Stimulated activated CD4-positive, alpha-beta T cell treated with anti-CD3 and anti-CD28 coated beads, Interleukin-4, amount 100 ng/mL, for 4 hours (primary cell): ENCODE measurements around the gene TNNT1.
"Not testable (repeated sequence)": the region's sequence is repeated elsewhere in the genome, so short reads cannot be mapped to it uniquely, and the experiment has no call there.

Source experiments
- DNase-seq, 2 experiments: peaks; one replicate each; pipeline ENCODE4 v3.0.0-alpha.2; 2020

The TNNT1 gene

GRCh38 chr19:55136399-55137102 is 12.5 kb downstream of the TNNT1 start:
- no peak for DNase-seq

GRCh38 chr19:55134736-55135135 is 14.3 kb downstream of the TNNT1 start:
- no peak for DNase-seq

GRCh38 chr19:55133639-55134444 is 15.2 kb downstream of the TNNT1 start:
- no peak for DNase-seq

- DNase-seq: no peak
These were observed 16.4 kb downstream of the TNNT1 start for GRCh38 chr19:55132453-55133129.

GRCh38 chr19:55131421-55131820 is 17.6 kb downstream of the TNNT1 start:
- DNase-seq: no peak

GRCh38 chr19:55119053-55119452 is 30.0 kb downstream of the TNNT1 start:
- no peak for DNase-seq

- no peak for DNase-seq
These were observed 30.5 kb downstream of the TNNT1 start for GRCh38 chr19:55118401-55118991.

- DNase-seq: peak; percentile 97 to 98
These were observed 31.2 kb downstream of the TNNT1 start for GRCh38 chr19:55117663-55118391.

GRCh38 chr19:55116859-55117662 is 31.9 kb downstream of the TNNT1 start, which contains the start of gene PPP1R12C:
Gene PPP1R12C, minus strand, starts transcription at chr19:55117637. Its CDS starts 94 bp downstream, at chr19:55117543.
- peak in 1 of 2 experiments; percentile 11 for DNase-seq

- peak; percentile 45 to 50 for DNase-seq
These were observed 32.7 kb downstream of the TNNT1 start for GRCh38 chr19:55116232-55116858.

GRCh38 chr19:55115446-55116065 is 33.5 kb downstream of the TNNT1 start:
- DNase-seq: no peak

- no peak for DNase-seq
These were observed 34.4 kb downstream of the TNNT1 start for GRCh38 chr19:55114566-55115145.

- DNase-seq: no peak
These were observed 35.4 kb downstream of the TNNT1 start for GRCh38 chr19:55113570-55114039.

GRCh38 chr19:55112777-55113569 is 36.0 kb downstream of the TNNT1 start:
- DNase-seq: no peak

GRCh38 chr19:55112246-55112776 is 36.7 kb downstream of the TNNT1 start:
- no peak for DNase-seq

- no peak for DNase-seq
These were observed 37.7 kb downstream of the TNNT1 start for GRCh38 chr19:55111238-55111831.

GRCh38 chr19:55109527-55110291 is 39.3 kb downstream of the TNNT1 start:
- DNase-seq: no peak

GRCh38 chr19:55107252-55107651 is 41.8 kb downstream of the TNNT1 start:
- DNase-seq: not testable (repeated sequence)
